HUDEP-2 (cell line): ENCODE measurements around the gene FTH1.
"Not testable (repeated sequence)": the region's sequence is repeated elsewhere in the genome, so short reads cannot be mapped to it uniquely, and the experiment has no call there.

Experiments
- DNase-seq, 76 experiments: peaks; one replicate each; lab custom pipeline; 2025; ENCODE audit not compliant: unreplicated experiment in 76 of 76; lab: John Stamatoyannopoulos, UW

Gene FTH1

GRCh38 chr11:61967116-61967923, at the start of gene FTH1:
Gene FTH1, minus strand, starts transcription at chr11:61967634. Its CDS starts 209 bp downstream, at chr11:61967425.
- peak in 74 of 76 experiments; percentile 45 to 95 (median 83) for DNase-seq

GRCh38 chr11:62015615-62016014, 48.2 kb upstream of the FTH1 start:
- no peak for DNase-seq

GRCh38 chr11:62013537-62014476, 46.4 kb upstream of the FTH1 start:
- no peak for DNase-seq

- peak in 1 of 76 experiments; percentile 12 for DNase-seq
Measured at GRCh38 chr11:62012832-62013461, 45.5 kb upstream of the FTH1 start.

GRCh38 chr11:62012451-62012831, 45.0 kb upstream of the FTH1 start:
- no peak for DNase-seq

- no peak for DNase-seq
Measured at GRCh38 chr11:62011881-62012280, 44.4 kb upstream of the FTH1 start.

GRCh38 chr11:62010935-62011528, 43.6 kb upstream of the FTH1 start:
- no peak for DNase-seq

GRCh38 chr11:62008193-62008592, 40.8 kb upstream of the FTH1 start:
- DNase-seq = no peak

- DNase-seq = no peak
Measured at GRCh38 chr11:62004473-62004872, 37.0 kb upstream of the FTH1 start.

- DNase-seq = not testable (repeated sequence)
Measured at GRCh38 chr11:62002283-62002682, 34.8 kb upstream of the FTH1 start.

- peak in 6 of 76 experiments; percentile 6 to 20 (median 10) for DNase-seq
Measured at GRCh38 chr11:62001450-62002191, 34.2 kb upstream of the FTH1 start.

- no peak for DNase-seq
Measured at GRCh38 chr11:62000539-62001446, 33.4 kb upstream of the FTH1 start.

GRCh38 chr11:61999141-61999975, 31.9 kb upstream of the FTH1 start:
- no peak for DNase-seq

GRCh38 chr11:61996933-61997332, 29.5 kb upstream of the FTH1 start:
- DNase-seq = no peak

GRCh38 chr11:61994981-61995380, 27.5 kb upstream of the FTH1 start:
- DNase-seq = no peak

GRCh38 chr11:61985869-61986268, 18.4 kb upstream of the FTH1 start:
- DNase-seq = no peak

GRCh38 chr11:61983419-61983818, 16.0 kb upstream of the FTH1 start:
- no peak for DNase-seq
